Amygdala (tissue), 56 donors: ENCODE results near the gene CACTIN.
"Not testable (repeated sequence)": the region's sequence is repeated elsewhere in the genome, so short reads cannot be mapped to it uniquely, and the experiment has no call there.

Experiments
- DNase-seq, 56 donors: peaks; one replicate each; lab custom pipeline; 2025; lab: John Stamatoyannopoulos, UW

CACTIN gene

GRCh38 chr19:3632739-3633558 is 6.4 kb upstream of the CACTIN start:
- peak in 38 of 56 donors; percentile 9 to 77 (median 44) for DNase-seq

- DNase-seq, result no peak
Measured at GRCh38 chr19:3632098-3632497, 5.5 kb upstream of the CACTIN start.

- no peak for DNase-seq
Measured at GRCh38 chr19:3631053-3631861, 4.7 kb upstream of the CACTIN start.

GRCh38 chr19:3628766-3629165 is 2.2 kb upstream of the CACTIN start:
- not testable (repeated sequence) for DNase-seq

- no peak for DNase-seq
Measured at GRCh38 chr19:3627351-3627723, 747 bp upstream of the CACTIN start.

- DNase-seq, result no peak
Measured at GRCh38 chr19:3625996-3626472, 556 bp downstream of the CACTIN start.

- DNase-seq, result no peak
Measured at GRCh38 chr19:3623716-3624115, 2.9 kb downstream of the CACTIN start.

GRCh38 chr19:3622224-3622623 is 4.4 kb downstream of the CACTIN start:
- DNase-seq, result no peak

- DNase-seq, result no peak
Measured at GRCh38 chr19:3621689-3622088, 4.9 kb downstream of the CACTIN start.

GRCh38 chr19:3620817-3621547 is 5.6 kb downstream of the CACTIN start:
- DNase-seq, result no peak

- DNase-seq, result no peak
Measured at GRCh38 chr19:3620145-3620816, 6.3 kb downstream of the CACTIN start.

GRCh38 chr19:3619631-3620012 is 7.0 kb downstream of the CACTIN start:
- no peak for DNase-seq

- no peak for DNase-seq
Measured at GRCh38 chr19:3618811-3619630, 7.6 kb downstream of the CACTIN start.

GRCh38 chr19:3618144-3618810 is 8.3 kb downstream of the CACTIN start:
- peak in 32 of 56 donors; percentile 9 to 75 (median 38) for DNase-seq

- no peak for DNase-seq
Measured at GRCh38 chr19:3617463-3617862, 9.1 kb downstream of the CACTIN start.

- DNase-seq, result no peak
Measured at GRCh38 chr19:3615524-3616135, 11.0 kb downstream of the CACTIN start.

GRCh38 chr19:3614858-3615505 is 11.6 kb downstream of the CACTIN start:
- no peak for DNase-seq
